ENCODE data around the gene ANKS1B.
"Not testable (repeated sequence)": the region's sequence is repeated elsewhere in the genome, so short reads cannot be mapped to it uniquely, and the experiment has no call there.

The ANKS1B gene

GRCh38 chr12:99277591-99278379 lies 707.0 kb downstream of the ANKS1B start:
- DNase-seq (ENCODE audit: low read depth in 2 of 2), result no peak

DNA sequence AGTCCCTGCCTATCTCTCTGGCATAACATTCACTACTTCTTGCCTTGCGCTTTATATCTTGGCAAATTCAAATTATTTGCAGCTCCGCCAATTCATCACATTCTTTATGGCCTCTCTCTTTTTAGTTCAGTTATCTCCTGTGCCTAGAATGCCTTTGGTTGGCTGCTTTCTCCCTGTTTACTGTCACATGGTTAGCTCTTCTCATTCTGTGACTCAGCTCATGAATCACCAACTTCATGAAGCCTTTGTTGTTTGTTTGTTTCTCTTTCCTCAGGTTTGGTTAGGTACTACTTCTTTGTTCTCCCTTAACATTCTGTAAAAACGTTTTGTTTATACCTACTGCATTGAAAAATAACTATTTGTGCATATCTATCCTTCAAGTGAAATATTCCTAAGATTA lies 713.7 kb downstream of the ANKS1B start:
- DNase-seq (ENCODE audit: low read depth in 2 of 2), result no peak

- DNase-seq (ENCODE audit: low read depth in 2 of 2), result no peak
Measured at GRCh38 chr12:99267038-99267437, 717.7 kb downstream of the ANKS1B start.

- DNase-seq (ENCODE audit: low read depth in 2 of 2), result no peak
Measured at GRCh38 chr12:99265648-99266047, 719.1 kb downstream of the ANKS1B start.

- DNase-seq (ENCODE audit: low read depth in 2 of 2), result no peak
Measured at GRCh38 chr12:99261256-99261655, 723.5 kb downstream of the ANKS1B start.

GRCh38 chr12:99260456-99260996 lies 724.2 kb downstream of the ANKS1B start:
- DNase-seq (ENCODE audit: low read depth in 2 of 2), result no peak

DNA sequence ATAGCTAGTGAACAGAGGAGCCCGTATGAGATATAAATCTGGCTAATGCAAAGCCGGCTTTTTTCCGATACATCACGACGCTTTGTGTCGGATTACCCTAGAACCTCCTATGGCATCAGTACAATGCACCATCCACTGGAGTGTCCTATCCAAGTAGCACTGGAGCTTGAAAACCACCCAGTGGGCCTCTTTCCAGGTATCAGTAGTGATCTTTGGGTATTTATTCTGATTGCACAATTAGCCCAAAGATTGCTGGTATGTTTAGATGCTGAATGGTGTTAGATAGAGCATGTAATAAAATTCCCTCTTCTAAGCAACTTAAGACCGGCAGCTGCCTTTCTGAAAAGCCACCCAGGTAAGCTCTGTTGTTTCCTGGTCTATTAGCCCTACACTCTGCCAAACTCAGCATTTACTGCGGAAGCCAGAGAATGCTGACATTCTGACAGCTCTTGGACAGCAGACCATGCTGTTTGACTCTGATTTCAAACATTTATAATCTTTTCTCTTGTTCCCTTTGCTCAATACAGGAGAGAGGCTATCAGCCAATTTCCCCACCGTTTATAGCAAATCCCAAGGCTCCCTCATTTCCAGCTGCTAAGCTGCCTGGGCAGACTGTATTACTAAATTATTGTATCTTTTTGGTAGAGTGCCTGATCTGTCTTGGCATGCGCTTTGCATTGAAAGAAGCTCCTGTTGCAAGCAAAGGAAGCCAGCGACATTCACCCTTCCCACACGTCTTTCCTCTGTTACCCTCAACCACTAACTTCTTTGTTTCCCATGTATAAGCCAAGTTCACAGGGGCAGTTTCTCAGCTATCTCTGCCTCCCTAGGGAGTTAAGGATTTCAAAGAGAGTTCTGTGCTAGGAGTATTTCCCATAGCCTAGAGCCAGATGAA lies 725.4 kb downstream of the ANKS1B start:
- no peak for DNase-seq (ENCODE audit: low read depth in 2 of 2)

DNA sequence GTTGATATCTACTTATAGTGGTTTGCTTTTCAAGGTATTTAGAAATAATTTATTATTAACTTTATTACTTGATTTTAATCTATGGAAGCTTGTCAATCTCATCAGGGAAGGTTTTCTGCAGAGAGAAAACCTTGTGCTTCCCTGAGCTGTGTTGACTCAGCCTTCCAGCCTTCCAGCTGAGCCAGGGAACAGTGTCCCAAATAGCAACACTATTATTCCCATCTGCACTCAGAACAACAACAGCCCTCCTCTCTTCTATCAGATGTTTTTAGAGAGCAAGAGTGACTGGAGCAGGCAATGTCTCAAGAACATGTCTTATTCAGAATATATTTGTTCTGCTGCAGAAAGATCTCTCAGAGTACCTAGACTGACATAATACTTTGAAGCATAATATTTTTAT lies 727.1 kb downstream of the ANKS1B start:
- no peak for DNase-seq (ENCODE audit: low read depth in 2 of 2)

- DNase-seq (ENCODE audit: low read depth in 2 of 2), result no peak
Measured at GRCh38 chr12:99253068-99253467, 731.7 kb downstream of the ANKS1B start.

GRCh38 chr12:99250091-99250490 lies 734.6 kb downstream of the ANKS1B start:
- no peak for DNase-seq (ENCODE audit: low read depth in 2 of 2)

DNA sequence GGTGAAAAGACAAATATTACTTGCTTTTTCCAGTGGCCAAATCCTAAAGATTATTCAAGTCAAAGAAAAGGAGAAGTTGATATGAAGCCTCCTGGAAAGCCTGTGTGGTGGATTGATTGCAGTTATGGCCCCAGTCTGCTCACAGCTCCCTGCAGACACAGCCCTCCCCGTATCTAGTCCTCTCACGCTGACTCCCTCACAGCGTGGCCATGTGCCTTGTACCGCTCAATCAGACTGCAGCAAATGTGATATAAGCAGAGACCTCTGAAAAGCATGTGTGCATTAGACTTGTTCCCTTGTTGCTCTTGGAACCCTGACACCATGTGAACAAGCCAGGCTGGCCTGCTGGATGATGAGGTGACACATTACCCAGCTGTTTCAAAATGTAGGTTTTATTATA lies 735.2 kb downstream of the ANKS1B start:
- DNase-seq (ENCODE audit: low read depth in 2 of 2), result no peak

DNA sequence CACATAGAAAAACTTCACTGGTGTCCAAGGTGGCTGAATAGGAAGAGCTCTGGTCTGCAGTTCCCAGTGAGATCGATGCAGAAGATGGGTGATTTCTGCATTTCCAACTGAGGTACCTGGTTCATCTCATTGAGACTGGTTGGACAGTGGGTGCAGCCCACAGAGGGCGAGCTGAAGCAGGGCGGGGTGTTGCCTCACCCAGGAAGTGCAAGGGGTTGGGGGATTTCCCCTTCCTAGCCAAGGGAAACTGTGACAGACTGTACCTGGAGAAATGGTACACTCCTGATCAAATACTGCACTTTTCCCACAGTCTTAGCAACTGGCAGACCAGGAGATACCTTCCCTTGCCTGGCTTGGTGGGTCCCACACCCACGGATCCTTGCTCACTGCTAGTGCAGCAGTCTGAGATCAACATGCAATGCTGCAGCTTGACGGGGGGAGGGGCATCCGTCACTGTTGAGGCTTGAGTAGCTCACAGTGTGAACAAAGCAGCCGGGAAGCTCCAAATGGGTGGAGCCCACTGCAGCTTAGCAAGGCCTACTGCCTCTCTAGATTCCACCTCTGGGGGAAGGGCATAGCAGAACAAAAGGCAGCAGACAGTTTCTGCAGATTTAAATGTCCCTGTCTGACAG lies 746.7 kb downstream of the ANKS1B start:
- DNase-seq (ENCODE audit: low read depth in 2 of 2), result not testable (repeated sequence)

- DNase-seq (ENCODE audit: low read depth in 2 of 2), result no peak
Measured at GRCh38 chr12:99235381-99235780, 749.4 kb downstream of the ANKS1B start.

GRCh38 chr12:99234702-99235101 lies 750.0 kb downstream of the ANKS1B start:
- no peak for DNase-seq (ENCODE audit: low read depth in 2 of 2)

GRCh38 chr12:99232324-99232723 lies 752.4 kb downstream of the ANKS1B start:
- DNase-seq (ENCODE audit: low read depth in 2 of 2), result no peak

GRCh38 chr12:99231031-99231430 lies 753.7 kb downstream of the ANKS1B start:
- DNase-seq (ENCODE audit: low read depth in 2 of 2), result no peak

DNA sequence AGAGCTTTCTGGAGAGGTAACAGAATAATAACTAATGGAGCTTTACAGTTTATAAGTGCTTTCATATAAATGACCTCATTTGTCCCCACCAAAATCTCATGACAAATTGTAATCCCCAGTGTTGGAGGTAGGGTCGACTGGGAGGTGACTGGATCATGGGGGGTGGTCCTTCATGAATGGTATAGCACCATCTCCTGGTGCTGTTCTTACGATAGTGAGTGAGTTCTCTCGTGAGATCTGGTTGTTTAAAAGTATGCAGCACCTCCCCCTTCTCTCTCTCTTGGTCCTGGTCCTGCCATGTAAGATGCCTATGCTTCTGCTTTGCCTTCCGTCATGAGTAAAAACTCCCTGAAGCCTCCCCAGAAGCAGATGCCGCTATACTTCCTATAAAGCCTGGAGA lies 760.5 kb downstream of the ANKS1B start:
- DNase-seq (ENCODE audit: low read depth in 2 of 2), result no peak

GRCh38 chr12:99223579-99223978 lies 761.2 kb downstream of the ANKS1B start:
- no peak for DNase-seq (ENCODE audit: low read depth in 2 of 2)

GRCh38 chr12:99213047-99213446 lies 771.7 kb downstream of the ANKS1B start:
- no peak for DNase-seq (ENCODE audit: low read depth in 2 of 2)

DNA sequence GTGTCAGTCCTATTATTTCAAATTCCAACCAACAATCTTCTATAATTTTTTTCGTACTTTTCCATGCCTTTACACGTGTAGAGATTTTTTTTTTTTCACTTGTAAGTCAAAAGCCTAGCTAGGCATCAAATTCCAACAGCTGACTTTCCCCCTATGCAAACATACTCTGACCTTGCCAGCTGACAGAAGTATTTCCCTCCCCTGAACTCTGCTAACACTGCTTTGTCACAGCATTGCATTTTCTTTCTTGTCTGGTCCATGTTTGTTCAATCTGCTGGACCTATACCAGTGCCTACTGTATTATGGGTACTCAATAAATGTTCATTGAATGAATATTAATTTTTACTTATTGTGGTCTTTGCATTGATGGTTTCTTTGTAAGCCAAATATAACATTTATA lies 772.5 kb downstream of the ANKS1B start:
- DNase-seq (ENCODE audit: low read depth in 2 of 2), result no peak

GRCh38 chr12:99205111-99205510 lies 779.6 kb downstream of the ANKS1B start:
- DNase-seq (ENCODE audit: low read depth in 2 of 2), result no peak
